NCI-H2227 (cell line): Measurements from ENCODE around the gene CYB5R3.

Source experiments
- DNase-seq: peaks from one replicate; lab custom pipeline; 2025; ENCODE audit not compliant: unreplicated experiment; lab: John Stamatoyannopoulos, UW

CYB5R3 gene

GRCh38 chr22:42649246-42650099 is at the start of gene CYB5R3:
CYB5R3 (minus strand) TSS chr22:42649392; CDS start chr22:42649315, 77 bp downstream.
- peak; percentile 81 for DNase-seq

GRCh38 chr22:42697542-42698013 is 48.4 kb upstream of the CYB5R3 start:
- DNase-seq, result no peak

DNA sequence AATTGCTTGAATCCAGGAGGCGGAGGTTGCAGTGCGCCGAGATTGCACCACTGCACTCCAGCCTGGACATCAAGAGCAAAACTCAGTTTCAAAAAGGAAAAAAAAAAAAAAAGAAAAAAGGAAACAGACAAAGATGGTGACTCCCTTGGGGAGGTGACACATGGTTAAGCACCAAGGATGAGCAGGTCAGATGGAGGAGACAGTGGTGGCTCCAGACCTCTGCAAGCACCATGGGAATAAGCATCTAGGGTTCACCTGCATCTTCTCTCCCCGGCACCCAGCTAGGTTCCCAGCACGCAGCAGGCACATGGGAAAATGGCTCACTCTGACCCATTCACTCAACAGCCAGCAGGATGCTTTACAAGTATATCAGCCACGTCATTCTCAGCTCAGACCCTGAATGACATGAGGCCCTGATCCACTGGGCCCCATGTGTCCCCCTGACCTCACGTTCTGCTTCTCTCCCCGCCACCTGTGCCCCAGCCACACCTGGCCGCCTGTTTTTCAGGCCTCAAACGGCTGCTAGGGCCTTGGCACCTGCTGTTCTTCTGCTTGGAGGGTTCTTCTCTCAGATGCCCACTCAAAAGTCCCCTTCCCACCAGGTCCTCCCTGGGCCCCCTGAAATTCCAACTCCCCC is 47.3 kb upstream of the CYB5R3 start:
- no peak for DNase-seq

DNA sequence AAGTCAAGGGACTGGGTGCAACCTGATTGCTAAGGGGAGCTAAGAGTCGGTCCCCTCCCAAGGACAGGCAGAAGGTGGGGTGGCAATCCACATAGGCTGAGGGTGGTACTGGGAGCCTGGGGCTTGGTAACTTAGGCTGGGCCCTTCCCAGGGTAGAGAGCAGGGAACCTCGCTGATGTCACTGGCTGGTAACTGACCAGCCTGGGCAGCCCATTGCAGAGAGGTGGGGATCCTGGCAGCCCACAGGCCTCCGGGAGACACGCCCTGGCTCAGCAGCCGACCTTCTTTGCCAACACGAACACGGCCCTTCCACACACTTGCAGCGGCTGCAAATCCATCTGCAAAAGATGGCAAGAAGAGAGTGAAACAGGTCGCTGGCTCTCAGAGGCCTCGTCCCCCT is 46.1 kb upstream of the CYB5R3 start:
- DNase-seq, result no peak

DNA sequence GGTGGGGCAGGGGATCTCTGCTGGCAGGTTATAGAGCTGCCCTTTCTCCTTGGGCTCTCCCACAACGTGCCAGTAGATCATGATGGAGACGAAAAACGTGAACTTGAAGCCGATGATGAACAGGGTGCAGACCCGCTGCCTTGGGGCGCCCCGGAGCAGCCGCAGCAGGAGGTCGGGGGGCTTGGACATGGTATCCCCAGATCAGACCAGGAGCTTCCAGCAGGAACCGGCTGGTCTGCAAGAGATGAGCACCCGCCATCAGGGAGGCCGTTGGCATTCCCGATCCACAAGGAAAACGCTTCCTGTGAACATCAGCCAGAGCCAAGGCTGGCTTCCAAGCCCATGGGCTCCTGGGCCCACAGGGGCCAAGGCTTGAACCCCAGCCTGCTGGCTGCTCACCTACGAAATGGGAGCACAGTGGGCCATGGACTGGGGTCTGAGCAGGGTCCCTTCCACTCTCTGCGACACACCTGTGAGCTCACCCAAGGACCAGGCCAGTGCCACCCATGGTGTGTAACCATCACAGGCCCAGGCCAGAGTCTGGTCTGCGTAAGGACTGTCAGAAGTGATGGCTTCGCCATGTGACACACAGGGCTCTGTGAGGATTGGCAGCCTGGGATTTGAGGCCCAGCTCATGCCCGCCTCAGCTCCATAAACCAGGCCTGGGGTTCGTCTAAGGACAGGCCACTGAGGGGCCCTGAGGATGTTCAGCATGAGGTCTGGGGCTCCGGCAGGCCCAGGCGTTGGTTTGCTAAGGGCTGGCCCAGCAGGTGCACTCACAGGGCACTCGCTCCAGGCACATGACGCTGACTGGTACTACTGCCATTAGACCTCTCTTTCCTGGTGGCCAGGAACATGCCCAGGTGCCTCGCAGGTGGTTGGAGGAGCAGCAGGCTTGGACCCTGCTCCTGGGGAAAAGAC is 44.8 kb upstream of the CYB5R3 start:
- no peak for DNase-seq

DNA sequence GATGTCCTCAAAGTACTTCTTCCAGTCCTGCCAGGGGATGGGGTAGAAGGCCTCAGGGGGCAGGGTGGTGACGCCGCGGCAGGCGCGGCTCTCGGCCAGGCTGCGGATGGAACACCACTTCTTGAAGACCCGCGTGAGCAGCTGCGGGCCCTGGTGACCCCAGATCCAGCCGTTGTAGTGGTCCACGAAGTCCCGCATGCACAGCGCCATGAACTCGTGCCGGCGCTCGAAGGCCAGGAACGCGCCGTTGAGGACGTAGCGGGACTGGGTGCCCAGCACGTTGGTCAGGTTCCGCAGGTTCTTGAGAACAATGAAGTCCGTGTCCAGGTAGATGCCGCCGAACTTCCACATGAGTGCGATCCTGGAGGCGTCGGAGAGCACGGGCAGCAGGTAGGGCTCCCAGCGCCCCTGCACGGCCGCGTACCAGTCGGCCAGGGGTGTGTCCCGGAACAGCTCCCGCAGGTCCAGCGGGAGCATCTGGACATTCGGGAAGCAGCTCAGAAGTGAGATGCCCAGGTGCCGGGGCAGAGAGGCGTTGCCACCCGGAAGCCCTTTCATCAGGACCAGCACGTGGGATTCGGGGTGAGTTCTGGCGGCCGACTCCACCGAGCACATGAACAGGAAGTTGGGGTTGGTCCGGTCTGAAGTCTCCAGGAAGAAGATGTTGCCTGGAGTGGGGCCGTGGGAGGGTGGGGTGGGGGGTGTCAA is 44.0 kb upstream of the CYB5R3 start:
- no peak for DNase-seq

GRCh38 chr22:42692239-42693054 is 43.3 kb upstream of the CYB5R3 start:
- no peak for DNase-seq

DNA sequence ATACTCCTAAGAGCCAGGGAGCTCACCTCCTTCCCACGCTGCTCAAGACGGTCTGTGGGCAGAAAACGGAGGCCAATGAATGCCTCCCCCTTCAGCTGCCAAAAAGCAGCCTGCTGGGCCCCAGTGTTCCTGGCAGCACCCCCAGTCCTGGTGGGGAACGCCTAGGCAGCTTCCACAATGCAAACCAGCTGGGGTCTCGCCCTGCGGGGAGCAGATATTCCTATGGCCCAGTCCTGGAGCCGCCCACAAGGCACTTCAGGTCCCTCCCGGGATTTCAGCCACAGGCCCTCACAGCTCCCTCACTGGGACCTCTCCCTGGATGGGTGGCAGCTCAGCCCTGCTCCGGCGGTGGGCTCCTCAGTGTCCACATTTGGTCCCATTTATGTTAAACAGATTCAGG is 42.2 kb upstream of the CYB5R3 start:
- DNase-seq, result no peak

GRCh38 chr22:42688241-42689211 is 39.3 kb upstream of the CYB5R3 start:
- DNase-seq, result peak; percentile 38

DNA sequence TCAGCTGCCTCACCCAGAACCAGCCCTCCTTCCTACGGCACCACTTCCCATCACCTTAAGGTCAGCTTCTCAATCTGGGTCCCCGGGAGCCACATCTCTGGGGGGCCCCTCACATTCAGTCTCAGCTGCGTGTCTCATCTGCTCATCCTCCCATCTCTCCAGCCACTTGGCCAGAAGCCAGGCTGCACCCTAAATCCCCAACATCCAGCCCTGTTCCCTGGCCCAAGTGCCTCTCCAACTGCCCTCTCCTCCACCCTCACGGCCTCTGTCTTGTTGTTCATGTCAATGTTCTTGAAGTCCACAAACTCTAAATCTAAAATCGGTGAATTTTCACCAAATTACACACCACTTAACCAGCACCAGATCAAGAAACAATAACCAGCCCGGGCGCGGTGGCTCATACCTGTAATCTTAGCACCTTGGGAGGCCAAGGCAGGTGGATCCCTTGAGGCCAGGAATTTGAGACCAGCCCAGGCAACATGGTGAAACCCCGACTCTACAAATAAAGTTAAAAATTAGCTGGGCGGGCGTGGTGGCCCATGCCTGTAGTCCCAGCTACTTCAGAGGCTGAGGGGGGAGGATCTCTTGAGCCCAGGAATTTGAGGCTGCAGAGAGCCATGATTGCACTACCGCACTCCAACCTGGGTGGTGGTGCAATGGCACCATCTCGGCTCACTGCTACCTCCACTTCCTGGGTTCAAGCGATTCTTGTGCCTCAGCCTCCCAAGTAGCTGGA is 37.7 kb upstream of the CYB5R3 start:
- DNase-seq, result no peak

GRCh38 chr22:42685941-42686653 is 36.9 kb upstream of the CYB5R3 start:
- no peak for DNase-seq

GRCh38 chr22:42684462-42685195 is 35.4 kb upstream of the CYB5R3 start:
- no peak for DNase-seq

- no peak for DNase-seq
Measured at GRCh38 chr22:42683578-42684283, 34.5 kb upstream of the CYB5R3 start.

GRCh38 chr22:42682113-42682851 is 33.1 kb upstream of the CYB5R3 start:
- no peak for DNase-seq

GRCh38 chr22:42680648-42681047 is 31.5 kb upstream of the CYB5R3 start:
- DNase-seq, result no peak
